Measurements from ENCODE around the gene TBX2. TPM values are rescaled to one million over a fixed set of nuclear protein-coding genes. Genes with fewer than 3 reads are reported as not detected.

Gene TBX2
- total and polyA plus RNA-seq, 2 of the 4 experiments (the other 2 are of a cell fraction): 20.1 to 64.1 TPM

DNA sequence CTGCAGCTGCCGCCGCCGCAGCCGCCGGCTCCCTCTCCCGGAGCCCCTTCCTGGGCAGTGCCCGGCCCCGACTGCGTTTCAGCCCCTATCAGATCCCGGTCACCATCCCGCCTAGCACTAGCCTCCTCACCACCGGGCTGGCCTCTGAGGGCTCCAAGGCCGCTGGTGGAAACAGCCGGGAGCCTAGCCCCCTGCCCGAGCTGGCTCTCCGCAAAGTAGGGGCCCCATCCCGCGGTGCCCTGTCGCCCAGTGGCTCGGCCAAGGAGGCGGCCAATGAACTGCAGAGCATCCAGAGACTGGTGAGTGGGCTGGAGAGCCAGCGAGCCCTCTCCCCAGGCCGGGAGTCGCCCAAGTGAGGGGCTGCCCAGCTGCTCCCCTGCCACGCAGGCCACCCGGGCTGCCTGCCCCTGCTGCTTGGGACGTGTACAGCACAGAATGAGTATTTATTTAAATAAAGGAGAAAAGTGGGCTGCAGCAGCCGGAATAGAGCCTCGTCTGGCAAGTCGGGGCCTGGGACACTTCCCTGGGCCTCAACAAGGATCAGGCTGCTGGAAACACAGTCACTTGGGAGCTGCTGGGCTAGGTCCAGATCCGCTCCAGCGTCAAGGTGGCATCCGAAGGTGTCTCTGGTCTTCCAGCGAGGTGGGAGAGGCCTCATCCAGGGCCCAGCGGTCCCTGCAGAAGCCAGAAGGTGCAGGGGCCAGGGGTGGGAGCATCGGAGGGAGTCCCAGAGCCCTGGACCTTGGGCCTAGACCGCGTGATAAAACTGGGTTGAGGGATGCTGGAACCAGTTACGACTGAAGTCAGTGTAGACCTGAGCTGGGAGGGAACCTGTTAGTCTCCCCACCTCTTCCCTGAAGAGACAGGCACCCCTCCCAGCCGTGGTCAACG is 8.8 kb downstream of the TBX2 start (continued):
- no peak for TF ChIP-seq MAZ (IDR thresholded peaks at IDR 0.05; ENCODE audit: borderline replicate concordance, low read depth, low read length)

DNA sequence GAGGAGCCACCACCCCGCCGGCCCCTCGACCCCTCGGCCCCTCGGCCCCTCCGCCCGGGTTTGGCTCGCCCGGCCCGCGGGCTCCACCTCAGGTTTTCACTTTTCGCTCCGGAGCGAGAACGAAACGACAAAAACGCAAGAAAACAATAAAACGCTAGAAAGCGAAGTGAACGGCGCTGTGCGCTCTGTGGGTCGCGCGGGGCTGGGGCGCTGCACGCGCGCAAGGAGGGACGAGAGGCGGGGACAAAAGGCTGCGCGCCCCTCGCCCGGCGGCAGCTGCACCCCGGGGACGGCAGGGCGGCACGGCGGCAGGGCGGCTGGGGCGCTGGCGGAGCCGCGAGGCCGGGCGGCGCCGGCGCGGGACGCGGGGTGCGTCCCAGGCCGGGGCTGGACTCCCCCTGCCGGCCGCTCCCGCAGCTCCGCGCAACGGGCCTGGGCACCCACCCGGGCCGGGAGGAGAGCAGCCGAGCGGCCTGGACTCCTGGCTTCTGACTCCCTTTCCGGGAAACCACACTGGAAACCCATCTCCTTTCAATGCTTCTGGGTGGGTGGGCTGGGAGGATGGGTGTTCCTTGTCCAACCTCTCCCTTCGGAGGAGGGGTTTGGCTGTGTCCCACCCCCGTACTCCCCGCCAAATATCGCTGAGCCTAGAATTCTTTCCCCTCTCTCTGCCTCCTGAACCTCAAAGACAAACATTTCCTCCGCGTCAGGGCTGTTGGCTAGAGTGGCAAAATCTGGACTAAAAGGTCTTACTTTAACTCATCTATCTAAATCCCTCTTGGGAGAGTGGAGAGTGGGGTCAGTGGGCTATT is 9.9 kb downstream of the TBX2 start:
- dilution Hi-C loops (cut with HindIII; ENCODE audit: low sequenced_read_pairs, unreplicated experiment): no loop called here
- 1% methylated on average over 29 of the region's 73 CpGs; no CpG with 5 or more reads in 1 of the 2 experiments for WGBS, 2 experiments (ENCODE audit: extremely low coverage in 2 of 2, insufficient read length in 1 of 2)
- peak overlapping the region; percentile 98 for H2AFZ ChIP-seq (replicated peaks; ENCODE audit: low read length, poor library complexity)

More for the DNA sequence above, 9.9 kb downstream of the TBX2 start:
- H3K9ac ChIP-seq (ENCODE audit: low read depth, low read length): peak overlapping the region; percentile 100
- peak overlapping the region; percentile 88 for H3K14ac ChIP-seq (replicated peaks; ENCODE audit: low read depth, low read length)
- no peaks in the 10 kb centered on the region for H3K9me3 ChIP-seq (ENCODE audit: control insufficient read depth, insufficient read depth, low read length)
- H3K36me3 ChIP-seq (ENCODE audit: control insufficient read depth, insufficient read depth, low read length): peaks cover 46% of the 10 kb centered on the region
- no peaks in the 10 kb centered on the region for H3K9me1 ChIP-seq (ENCODE audit: insufficient read depth, low read length)
- peak overlapping the region; percentile 99 for H3K4ac ChIP-seq (ENCODE audit: low read depth, low read length)
- peak overlapping the region; percentile 47; the same call in 1 of the 2 replicates for H2AK5ac ChIP-seq (ENCODE audit: low read depth, low read length)
- CTCF ChIA-PET: no interaction called here
- ATAC-seq (ENCODE audit: low read depth): peak; percentile 9
- no peaks in the 10 kb centered on the region for H3K27me3 ChIP-seq (ENCODE audit: control insufficient read depth, insufficient read depth, low read length)
- peaks cover 44% of the 10 kb centered on the region for H3K4me1 ChIP-seq (ENCODE audit: control insufficient read depth, insufficient read depth, low read length)
- peaks cover 9 to 27% of the 10 kb centered on the region in 2 experiments; a peak in 3 of 4 replicates for H3K79me1 ChIP-seq (ENCODE audit: low read depth in 1 of 2, low read length in 2 of 2)
- peak overlapping the region; percentile 80 for H3K56ac ChIP-seq (ENCODE audit: extremely low read depth, insufficient read depth, low read length)
- H2BK5ac ChIP-seq (ENCODE audit: low read depth, low read length, poor library complexity, severe bottlenecking): peak overlapping the region; percentile 91
- H3K23ac ChIP-seq (ENCODE audit: low read depth, low read length): peak overlapping the region; percentile 100; the same call in 1 of the 2 replicates
- peak overlapping the region; percentile 100 for H3K27ac ChIP-seq (ENCODE audit: insufficient read depth, low read length)
- peak overlapping the region; percentile 90 for H2AK9ac ChIP-seq (replicated peaks; ENCODE audit: low read depth, low read length, poor library complexity)
- in situ Hi-C loops (cut with MboI; ENCODE audit: low sequenced_read_pairs) (loop anchor here (5.0 kb wide), 1 partner anchor 687 kb away; no protein-coding TSS in a partner anchor), intact Hi-C loops (cut with micrococcal nuclease) (loop anchor here (5.0 kb wide), 1 partner anchor 658 kb away; the partner anchor contains the start of gene MED13)
- H3K4me2 ChIP-seq (ENCODE audit: low read depth, low read length): peak overlapping the region; percentile 83
- peak overlapping the region; percentile 81 to 87; a peak in 2 of 4 replicates for H4K8ac ChIP-seq (ENCODE audit: low read depth in 2 of 2, low read length in 2 of 2)
- TF ChIP-seq BHLHE40 (IDR thresholded peaks at IDR 0.05; ENCODE audit: low read depth, low read length) (0 out of 2 replicates have a peak, but pooled peaks have one; percentile 9), MAFK (IDR thresholded peaks at IDR 0.05; ENCODE audit: low read depth, low read length) (peak; percentile 37; the same call in 1 of the 2 replicates), CHD1 (IDR thresholded peaks at IDR 0.05; ENCODE audit: low read depth, low read length) (no peak), POLR2A (IDR thresholded peaks at IDR 0.05; ENCODE audit: low read depth, low read length) (0 out of 2 replicates have a peak, but pooled peaks have one; percentile 15), SMC3 (IDR thresholded peaks at IDR 0.05; ENCODE audit: low read depth, low read length) (peak; percentile 35; the same call in 1 of the 2 replicates), FOS (IDR thresholded peaks at IDR 0.05; ENCODE audit: low read depth, low read length) (no peak), RAD21 (IDR thresholded peaks at IDR 0.05; ENCODE audit: low read length) (peak; percentile 54), MAZ (IDR thresholded peaks at IDR 0.05; ENCODE audit: borderline replicate concordance, low read depth, low read length) (peak; percentile 57; the same call in 1 of the 2 replicates)
- TF ChIP-seq, protein P1, sequence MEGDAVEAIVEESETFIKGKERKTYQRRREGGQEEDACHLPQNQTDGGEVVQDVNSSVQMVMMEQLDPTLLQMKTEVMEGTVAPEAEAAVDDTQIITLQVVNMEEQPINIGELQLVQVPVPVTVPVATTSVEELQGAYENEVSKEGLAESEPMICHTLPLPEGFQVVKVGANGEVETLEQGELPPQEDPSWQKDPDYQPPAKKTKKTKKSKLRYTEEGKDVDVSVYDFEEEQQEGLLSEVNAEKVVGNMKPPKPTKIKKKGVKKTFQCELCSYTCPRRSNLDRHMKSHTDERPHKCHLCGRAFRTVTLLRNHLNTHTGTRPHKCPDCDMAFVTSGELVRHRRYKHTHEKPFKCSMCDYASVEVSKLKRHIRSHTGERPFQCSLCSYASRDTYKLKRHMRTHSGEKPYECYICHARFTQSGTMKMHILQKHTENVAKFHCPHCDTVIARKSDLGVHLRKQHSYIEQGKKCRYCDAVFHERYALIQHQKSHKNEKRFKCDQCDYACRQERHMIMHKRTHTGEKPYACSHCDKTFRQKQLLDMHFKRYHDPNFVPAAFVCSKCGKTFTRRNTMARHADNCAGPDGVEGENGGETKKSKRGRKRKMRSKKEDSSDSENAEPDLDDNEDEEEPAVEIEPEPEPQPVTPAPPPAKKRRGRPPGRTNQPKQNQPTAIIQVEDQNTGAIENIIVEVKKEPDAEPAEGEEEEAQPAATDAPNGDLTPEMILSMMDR (conservative IDR thresholded peaks at IDR 0.05; ENCODE audit: low read depth, low read length): peak; percentile 67
- peak overlapping the region; percentile 47; the same call in 1 of the 2 replicates for H2BK120ac ChIP-seq (ENCODE audit: low read depth, low read length)
- POLR2A ChIA-PET (ENCODE audit: unreplicated experiment): interaction anchor here (0.6 to 1.9 kb wide), 3 partner anchors 10 to 201 kb away, joined by 3 to 10 read pairs (median 3); partner anchors contain the start of gene TBX2
- no peak overlapping the region for H2BK20ac ChIP-seq (ENCODE audit: low read depth, low read length)
- H3K4me3 ChIP-seq (ENCODE audit: insufficient read depth, low read depth, low read length): peak overlapping the region; percentile 27; the same call in 1 of the 2 replicates
- H4K5ac ChIP-seq (ENCODE audit: low read depth, low read length): peak overlapping the region; percentile 13; the same call in 1 of the 2 replicates
- peak; percentile 78 for DNase-seq
- peaks cover 35% of the 10 kb centered on the region for H4K20me1 ChIP-seq (ENCODE audit: insufficient read depth, low read length)
- peak overlapping the region; percentile 40; the same call in 1 of the 2 replicates for H3K18ac ChIP-seq (ENCODE audit: low read depth, low read length)
- no TSS peak for BruUV-seq (replicated peaks)
- H2BK15ac ChIP-seq (ENCODE audit: low read depth, low read length): no peak overlapping the region
- H4K91ac ChIP-seq (ENCODE audit: insufficient read depth, low read depth, low read length): peak overlapping the region; percentile 32; the same call in 1 of the 2 replicates
